ENCODE data around the gene FASN.
"Not testable (repeated sequence)": the region's sequence is repeated elsewhere in the genome, so short reads cannot be mapped to it uniquely, and the experiment has no call there.

Gene FASN

DNA sequence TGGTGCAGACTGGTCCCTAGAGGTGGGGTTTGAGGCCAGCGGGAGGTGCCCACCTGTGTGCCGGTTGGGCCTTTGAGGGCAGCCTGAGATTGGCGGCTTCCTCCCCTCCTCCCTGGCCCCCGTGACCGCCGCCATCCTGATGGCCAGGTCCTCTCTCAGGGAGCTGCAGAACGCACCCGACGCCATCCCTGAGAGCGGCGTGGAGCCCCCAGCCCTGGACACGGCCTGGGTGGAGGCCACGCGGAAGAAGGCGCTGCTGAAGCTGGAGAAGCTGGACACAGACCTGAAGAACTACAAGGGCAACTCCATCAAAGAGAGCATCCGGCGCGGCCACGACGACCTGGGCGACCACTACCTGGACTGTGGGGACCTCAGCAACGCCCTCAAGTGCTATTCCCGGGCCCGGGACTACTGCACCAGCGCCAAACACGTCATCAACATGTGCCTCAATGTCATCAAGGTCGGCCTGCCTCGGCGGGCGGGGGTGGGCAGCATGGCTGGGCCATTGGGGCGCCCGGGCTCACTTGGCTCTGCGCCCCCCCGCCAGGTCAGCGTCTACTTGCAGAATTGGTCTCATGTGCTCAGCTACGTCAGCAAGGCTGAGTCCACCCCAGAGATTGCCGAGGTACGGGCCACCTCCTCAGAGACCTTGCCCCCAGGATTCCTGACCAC lies 43.5 kb downstream of the FASN start:
- DNase-seq: no peak

GRCh38 chr17:82053556-82054263 lies 44.3 kb downstream of the FASN start:
- no peak for DNase-seq

GRCh38 chr17:82053130-82053529 lies 44.9 kb downstream of the FASN start:
- DNase-seq: no peak

DNA sequence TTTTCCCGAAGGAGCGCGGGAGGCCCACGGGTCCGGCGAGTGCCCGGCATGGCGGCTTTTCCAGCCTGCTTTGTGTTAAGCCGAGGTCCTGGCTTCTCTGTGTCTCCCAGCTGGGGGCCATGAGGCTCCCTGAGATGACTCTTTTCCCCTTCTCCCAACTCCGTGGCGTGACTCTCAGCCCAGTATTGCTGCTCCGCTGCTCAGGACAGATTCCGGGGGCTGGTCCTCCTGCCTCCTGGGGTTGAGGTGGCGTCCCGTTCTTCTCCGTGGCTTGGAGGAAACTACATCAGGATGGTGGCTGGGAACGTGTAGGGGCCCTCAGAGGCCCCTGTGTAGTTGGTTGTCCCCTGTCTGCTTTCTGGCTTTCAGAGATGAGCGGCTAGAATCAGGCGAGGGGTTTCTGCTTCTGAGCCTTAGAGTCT lies 45.4 kb downstream of the FASN start:
- no peak for DNase-seq

GRCh38 chr17:82051776-82052637 lies 46.0 kb downstream of the FASN start, which contains the start of the genes GPS1 and RFNG:
Gene GPS1 (plus strand): TSS chr17:82051898. CDS start chr17:82051932, 34 bp downstream.
Gene RFNG (minus strand): TSS chr17:82051811. CDS start chr17:82051766, 45 bp downstream.
- DNase-seq: peak; percentile 68

GRCh38 chr17:82050761-82051641 lies 47.0 kb downstream of the FASN start:
- DNase-seq: peak; percentile 30

- DNase-seq: no peak
Measured at GRCh38 chr17:82050152-82050760, 47.8 kb downstream of the FASN start.

DNA sequence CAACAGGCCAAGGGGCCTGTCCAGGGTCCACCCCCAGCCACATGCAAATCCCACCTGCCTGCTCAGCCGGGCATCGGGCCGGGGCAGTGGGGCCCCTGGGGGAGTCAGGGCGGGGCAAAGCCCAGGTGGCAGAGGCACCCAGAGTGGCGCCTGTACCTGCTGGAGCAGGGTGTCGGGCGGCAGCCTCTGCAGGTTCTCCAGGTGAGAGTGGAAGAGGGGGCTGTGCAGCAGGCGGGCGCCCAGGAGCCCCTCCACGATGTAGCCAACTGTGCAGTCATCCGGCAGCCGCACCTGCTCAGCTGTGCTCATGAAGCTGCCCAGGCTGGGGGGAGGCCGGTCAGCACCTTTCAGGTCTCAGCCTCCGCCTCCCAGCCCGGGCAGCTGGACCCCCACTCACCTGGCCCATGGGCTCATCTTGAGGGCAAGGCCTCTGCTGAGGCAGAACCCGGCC lies 48.5 kb downstream of the FASN start:
- DNase-seq: no peak

GRCh38 chr17:82049106-82049505 lies 48.9 kb downstream of the FASN start:
- DNase-seq: no peak

- no peak for DNase-seq
Measured at GRCh38 chr17:82048571-82048971, 49.5 kb downstream of the FASN start.

- no peak for DNase-seq
Measured at GRCh38 chr17:82047914-82048570, 50.0 kb downstream of the FASN start.

- DNase-seq: no peak
Measured at GRCh38 chr17:82047379-82047778, 50.7 kb downstream of the FASN start.

DNA sequence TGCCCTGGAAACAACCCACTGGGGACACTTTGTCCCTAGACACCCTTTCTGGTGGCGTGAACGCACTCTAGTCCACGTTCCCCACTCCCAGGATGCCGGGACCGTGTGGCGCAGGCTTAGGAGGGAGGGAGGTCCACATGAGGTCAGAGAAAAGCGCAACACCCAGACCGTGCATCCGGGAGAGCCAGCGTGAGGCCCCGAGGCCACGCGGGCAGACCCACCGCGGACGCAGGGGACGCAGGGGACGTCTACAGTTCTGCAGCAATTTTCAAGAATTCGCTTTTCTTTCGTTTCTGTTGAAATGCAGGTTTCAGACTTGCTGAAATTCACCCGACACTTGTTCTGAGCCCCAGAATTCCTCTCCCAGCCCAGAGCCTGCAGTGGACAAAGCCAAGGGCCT lies 51.1 kb downstream of the FASN start:
- DNase-seq: no peak

DNA sequence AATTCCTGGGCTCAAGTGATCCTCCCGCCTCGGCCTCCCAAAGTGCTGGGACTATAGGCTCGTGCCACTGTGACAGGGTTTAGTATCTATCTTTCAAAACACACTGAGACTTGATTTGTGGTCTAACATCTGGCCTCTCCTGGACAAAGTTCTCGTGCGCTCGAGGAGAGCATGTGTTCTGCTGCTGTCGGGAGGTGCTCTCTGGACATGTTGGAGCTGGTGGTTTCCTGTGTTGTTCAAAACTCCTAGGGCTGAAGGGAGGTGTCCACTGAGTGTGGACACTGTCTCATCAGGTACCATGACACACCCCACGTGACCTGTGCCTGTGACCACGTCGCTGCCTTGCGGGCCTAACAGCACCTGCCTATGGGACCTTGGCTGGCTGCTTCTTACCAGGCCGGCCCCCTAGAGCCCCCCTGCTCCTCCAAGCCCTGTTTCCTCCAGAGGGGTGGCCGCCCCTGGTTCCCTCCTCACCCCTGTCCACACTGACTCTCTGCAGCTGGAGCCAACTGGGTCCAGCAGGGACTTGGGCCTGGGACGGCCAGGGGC lies 52.0 kb downstream of the FASN start:
- DNase-seq: no peak

DNA sequence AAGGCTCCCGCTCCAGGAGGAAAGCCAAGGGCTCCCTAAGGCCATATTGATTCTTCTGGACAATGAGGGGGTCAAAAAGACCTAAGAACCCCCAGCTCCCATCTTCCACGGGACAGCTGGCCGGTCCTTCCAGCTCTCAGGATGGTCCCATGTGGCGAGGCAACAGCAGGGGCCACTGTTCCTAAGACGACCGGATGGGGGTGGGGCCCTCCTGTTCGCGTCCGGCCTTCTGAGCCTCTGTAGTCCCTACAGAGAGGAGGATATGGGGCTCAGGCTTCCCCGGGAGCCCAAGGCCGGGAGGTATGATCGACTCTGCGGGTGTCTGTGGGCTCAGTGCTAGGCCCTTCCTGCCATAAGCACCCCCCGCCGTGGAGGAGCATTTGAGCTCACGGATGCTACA lies 54.5 kb downstream of the FASN start:
- no peak for DNase-seq

- DNase-seq: no peak
Measured at GRCh38 chr17:82042649-82043048, 55.4 kb downstream of the FASN start.

GRCh38 chr17:82041144-82041814 lies 56.8 kb downstream of the FASN start:
- no peak for DNase-seq

DNA sequence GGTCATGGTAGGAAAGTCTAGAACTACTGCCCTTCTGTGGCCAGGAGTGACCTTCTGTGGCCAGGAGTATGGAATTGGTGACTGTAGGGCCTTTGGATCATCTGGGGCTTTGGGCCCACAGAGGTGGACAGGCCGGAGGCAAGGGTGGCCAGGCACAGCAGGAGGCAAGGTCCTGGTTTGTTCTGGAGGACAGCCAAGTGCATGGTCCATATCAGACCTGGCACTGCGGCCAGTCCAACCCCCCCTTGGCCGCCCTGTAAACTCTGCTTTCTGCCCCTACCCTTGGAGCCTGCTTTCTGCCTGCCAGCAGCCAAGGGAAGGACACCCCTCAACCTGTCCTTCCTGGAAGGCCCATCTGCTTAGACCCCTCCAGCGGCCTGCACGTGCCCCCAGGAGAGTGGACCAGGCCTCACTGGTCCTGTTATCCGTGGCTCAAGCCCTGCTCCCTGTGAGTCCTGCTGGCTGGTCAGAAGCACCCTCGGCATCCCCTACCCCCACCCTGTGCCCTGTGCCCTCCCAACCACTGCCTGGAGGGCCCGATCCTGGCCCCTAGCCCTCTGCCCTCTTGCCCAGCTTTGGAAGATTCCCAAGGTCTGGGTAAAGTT lies 58.2 kb downstream of the FASN start:
- no peak for DNase-seq

DNA sequence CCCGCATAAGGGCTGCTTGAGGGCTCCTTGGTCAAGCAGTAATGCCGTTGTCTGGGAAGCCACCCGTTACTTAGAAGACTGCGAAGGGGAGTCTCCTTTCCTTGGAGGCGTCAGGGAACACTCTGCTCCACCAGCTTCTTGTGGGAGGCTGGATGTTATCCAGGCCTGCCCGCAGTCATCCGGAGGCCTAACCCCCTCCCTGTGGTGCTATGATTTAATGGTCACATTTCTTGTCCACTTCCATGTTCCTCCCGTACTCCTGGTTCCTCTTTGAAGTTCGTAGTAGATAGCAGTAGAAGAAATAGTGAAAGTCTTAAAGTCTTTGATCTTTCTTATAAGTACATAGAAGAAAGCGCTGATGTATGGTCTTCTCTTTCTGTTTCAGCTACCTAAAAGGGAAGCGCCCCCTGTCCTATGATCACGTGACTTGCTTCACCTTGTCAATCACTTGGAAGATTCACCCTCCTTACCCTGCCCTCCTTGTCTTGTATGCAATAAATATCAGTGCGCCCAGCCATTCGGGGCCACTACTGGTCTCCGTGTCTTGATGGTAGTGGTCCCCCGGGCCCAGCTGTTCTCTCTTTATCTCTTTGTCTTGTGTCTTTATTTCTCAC lies 59.1 kb downstream of the FASN start:
- not testable (repeated sequence) for DNase-seq

GRCh38 chr17:82037889-82038195 lies 60.2 kb downstream of the FASN start:
- no peak for DNase-seq

All from NCI-H146 (cell line).